Hypothalamus (tissue), 51 donors: Measurements from ENCODE around the gene LMAN2L.

Experiments used
- DNase-seq, 51 donors: peaks; one replicate each; lab custom pipeline; 2025; lab: John Stamatoyannopoulos, UW

Gene LMAN2L

DNA sequence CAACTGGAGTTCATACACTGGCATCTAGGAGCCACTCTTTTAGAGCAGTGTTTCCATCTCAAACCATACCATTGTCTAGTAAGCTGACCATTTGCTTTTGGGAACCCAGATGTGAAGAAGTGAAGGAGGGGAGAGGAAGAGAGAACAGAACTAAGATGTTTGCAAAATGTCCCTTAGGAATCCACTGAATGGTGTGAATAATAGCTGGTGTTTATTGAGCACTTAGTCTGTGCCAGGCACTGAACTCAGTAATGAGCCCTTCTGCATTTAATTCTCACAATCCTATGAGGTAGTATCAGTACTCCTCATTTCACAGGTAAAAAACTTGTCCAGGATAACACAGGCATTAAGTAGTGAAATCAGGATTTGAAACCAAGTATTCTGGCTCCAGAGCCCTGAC, 23.5 kb downstream of the LMAN2L start:
- DNase-seq, result no peak

DNA sequence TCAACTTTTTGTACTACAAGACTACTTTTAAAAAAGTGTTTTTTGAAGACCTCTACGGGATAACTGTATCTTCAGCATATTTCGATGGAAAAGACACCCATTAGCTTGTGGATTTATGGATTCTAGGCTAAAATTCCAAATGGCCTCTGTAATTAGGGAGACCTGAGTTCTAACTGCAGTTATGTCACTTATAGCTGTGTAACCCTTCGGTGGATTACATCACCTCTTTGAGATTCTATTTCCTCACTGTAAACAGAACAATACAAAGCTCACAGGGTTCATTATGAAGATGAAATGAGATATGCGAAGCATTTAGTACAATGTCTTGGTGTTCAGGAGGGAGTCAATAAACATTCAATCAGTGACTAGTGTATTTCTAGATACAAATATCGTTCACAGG, 24.2 kb downstream of the LMAN2L start:
- DNase-seq, result no peak

DNA sequence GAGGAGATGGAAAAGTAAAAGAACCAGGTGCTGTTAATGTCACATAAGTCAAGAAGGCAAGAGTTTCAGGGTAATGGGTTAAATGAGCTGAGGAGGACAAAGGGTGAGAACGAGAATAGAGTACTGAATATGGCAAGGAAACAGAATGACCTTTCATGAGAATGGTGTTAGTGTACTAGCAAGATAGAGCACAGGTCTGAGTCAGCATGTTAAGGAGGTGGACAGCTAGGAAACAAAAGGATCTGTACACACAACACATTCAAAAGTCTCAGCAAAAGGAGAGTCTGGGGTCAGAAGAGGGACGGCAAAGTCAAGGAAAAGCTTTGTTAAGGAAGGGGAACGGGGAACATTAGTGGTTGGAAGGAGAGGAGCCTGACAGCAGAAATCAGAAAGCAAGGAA, 28.9 kb downstream of the LMAN2L start:
- DNase-seq, result no peak

DNA sequence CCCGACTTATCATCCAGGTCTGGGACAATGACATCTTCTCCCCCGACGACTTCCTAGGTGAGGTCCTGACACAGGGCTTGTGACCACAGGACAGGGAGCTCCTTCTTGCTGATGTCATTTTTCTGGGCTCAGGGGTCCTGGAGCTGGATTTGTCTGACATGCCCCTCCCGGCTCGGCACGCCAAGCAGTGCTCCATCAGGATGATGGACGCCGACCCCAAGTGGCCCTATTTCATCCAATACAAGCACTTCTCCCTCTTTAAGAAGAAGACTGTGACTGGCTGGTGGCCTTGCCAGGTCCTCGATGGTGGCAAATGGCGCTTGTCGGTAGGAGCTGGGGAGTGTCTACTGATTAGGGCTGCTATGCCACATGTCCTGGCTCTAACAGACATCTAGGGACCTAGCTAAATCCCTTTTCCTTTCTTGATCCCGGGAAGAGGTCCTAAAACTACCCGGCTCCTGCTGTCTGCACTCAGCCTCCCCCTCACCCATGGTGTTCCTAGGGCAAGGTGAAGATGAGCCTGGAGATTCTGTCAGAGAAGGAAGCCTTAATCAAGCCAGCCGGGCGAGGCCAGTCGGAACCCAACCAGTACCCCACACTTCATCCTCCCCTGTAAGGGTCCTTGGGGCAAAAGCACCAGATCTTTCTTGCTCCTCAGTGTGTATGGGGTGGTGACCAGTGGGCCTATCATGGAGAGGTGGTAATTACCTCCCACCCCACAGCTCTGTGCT, 36.7 kb downstream of the LMAN2L start:
- no peak for DNase-seq

DNA sequence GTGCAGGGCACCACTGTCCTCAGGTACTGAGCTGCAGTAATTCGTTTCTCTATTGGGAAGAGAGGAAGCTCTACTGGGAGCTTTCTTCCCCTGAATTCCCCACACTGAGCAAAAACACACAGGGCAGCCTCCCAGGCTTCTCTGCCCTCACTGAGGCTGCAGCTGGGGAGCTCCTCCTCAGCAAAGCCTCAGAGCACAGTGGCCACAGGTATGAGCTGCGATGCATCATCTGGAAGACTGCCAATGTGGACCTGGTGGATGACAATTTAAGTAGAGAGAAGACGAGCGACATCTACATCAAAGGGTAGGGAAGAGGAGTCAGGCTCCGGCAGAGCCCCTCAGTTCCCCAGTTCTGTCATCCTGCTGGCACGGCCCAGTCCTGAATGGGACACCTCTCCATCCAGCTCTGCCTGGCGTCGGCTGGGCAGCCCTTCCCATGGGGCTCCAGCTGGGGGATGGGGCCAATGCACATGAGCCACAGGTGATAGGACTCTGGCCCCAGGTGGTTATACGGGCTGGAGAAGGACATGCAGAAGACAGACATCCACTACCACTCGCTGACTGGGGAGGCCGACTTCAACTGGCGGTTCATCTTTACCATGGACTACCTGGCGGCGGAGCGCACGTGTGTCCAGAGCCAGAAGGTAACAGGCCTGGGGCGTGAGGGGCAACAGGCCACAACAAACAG, 37.6 kb downstream of the LMAN2L start:
- DNase-seq, result no peak

DNA sequence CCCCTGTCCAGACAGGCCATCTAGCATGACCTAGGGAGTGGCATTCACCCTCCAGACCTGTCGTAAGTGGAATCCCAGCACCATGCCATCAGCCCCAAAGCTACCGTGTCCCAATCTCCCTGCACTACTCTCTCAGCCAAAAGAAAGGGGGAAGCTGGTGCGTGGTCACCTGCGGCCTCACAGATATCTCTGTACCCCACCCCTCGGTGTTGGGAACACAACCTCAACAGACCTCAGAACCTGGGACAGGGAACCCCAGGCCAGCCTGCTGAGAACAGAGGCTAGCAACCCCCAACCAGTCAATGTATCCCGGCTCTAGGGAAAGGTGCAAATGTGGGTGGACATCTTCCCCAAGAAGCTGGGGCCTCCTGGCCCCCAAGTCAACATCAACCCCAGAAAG, 38.2 kb downstream of the LMAN2L start:
- no peak for DNase-seq

DNA sequence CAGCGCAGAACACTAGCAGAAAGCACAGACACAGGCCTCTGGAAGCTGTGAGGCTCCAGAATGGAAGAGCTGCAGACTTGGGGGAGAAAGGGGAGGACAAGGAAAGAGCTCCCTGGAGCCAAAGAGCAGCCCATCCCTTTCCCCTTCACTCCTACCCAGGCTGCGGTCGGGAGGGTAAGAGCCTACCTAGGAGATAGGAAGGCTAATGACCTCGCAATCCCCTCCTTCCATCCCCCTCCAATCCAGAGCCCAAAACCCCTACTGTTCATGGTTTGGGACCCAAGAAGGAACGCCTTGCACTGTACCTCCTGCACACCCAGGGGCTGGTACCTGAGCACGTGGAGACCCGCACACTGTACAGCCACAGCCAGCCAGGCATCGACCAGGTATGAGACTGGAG, 39.8 kb downstream of the LMAN2L start:
- no peak for DNase-seq

DNA sequence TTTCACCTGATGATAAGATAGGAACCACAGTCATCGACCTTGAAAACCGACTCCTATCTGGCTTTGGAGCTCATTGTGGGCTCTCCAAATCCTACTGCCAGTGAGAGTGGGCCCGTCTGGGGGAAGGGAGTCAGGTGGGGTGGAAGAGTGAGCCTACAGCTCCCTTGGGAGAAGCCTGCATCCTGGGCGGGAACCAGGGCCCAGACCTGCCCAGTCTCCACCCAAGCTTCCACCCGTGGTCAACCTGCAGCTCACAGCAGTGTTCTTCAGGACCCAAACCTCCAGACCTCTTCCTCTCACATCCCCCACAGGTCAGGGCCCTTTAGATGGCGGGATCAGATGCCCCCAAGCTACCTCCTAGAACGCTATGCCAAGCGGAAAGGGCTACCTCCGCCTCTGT, 40.2 kb downstream of the LMAN2L start:
- no peak for DNase-seq

DNA sequence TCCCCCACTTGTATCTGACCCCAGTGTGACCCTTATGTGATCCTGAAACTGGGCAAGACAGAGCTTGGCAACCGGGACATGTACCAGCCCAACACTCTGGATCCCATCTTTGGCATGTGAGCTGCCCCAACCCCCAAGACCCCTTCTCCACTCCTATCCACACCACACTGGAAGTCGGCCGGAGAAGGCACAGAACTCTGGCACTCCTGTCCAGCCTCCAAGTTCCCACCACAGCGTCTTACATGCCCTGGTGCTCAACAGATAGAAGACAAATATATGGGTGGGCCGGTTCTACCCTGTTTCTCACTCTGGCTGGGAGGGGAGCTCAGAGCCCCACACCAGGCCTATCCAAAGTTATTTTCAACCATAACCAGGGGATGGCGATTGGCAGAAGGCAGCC, 40.8 kb downstream of the LMAN2L start:
- no peak for DNase-seq

DNA sequence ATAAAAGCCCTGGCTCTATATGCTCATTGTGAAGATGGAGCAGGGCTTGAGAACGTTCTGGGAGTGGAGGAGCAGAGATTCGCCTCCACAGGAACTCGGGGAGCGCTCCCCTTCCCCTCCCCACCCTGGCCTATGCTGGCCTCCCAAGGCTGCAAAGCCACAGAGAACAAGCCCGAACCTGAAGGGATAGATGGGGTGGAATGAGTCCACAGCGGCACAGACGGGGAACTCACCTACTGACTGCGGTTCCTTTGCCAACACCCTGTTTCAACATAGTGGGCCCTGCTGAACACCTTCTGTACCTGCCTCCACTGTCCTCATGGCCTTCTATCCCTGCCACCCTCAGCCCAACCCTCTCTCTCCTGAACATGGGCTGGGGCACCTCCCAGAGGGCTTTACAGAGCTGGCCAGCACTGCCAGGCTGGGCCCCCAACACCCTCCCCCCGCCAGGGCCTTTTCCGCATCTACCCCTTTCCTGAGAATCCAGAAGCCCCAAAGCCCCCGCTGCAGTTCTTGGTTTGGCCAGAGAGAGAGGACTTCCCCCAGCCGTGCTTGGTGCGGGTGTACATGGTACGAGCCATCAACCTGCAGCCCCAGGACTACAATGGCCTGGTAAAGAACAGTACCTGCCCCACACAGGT, 41.5 kb downstream of the LMAN2L start:
- DNase-seq, result no peak

DNA sequence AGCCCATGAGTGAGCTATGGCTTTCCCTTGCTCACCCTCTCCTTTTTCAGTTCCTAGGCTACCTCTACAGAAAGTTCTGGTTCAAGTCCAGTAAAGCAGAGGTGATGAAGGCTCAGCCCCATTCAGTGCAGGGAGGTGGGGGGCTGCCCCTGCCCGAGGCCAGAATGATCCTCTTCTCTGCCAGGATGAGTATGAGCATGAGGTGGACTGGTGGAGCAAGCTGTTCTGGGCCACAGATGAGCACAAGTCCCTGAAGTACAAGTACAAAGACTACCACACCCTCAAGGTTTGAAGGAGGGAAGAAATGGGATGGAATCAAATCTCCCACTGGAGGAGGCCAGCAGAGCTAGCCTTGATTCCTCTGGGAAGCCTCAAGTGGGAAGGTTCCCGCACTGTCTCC, 42.4 kb downstream of the LMAN2L start:
- no peak for DNase-seq

DNA sequence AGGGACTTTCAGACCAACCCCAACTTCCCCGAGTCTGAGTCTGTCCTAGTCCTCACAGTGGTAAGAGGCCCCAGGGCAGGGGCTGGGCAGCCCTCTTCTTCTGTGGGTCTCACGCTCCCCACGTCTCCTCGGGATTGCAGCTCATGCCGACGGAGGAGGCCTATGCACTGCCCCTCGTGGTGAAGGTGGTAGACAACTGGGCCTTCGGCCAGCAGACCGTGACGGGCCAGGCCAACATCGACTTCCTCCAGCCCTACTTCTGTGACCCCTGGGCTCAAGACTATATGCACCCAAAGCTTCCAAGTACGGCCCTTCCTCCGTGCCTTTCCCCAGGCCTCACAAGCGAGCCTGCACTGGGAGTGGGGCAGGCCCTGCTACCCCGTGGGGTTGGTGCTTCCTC, 44.3 kb downstream of the LMAN2L start:
- no peak for DNase-seq

DNA sequence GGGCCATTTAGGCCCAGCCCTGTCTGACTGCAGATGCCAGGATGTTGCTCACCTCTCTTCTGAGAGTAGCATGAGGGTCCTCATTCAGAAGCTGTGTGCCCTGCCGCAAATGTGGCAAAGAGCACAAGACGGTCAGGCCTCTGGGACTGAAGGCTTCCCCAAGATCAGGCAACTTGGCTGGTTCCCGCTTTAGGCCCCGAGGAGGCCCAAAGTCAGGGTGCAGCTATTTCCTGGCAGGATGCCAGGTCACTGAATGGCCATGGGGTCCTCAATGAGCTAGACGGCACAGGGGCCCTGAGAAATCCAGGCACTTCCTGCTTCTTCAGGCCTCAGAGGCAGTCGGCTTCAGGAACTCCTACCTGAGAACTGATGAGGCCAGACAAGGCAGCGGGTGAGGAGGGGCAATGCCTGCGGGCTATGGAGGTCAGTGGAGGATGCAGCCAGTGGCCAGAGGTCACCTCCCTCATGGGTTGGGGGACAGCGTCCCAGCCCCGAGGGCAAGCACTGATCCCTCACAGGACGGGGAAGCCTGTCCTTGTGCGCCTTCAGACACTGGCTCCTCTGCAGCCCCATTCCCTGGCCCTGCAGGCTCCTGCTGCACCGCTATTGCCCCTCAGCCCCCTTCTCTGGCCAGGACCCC, 44.9 kb downstream of the LMAN2L start:
- DNase-seq, result no peak

DNA sequence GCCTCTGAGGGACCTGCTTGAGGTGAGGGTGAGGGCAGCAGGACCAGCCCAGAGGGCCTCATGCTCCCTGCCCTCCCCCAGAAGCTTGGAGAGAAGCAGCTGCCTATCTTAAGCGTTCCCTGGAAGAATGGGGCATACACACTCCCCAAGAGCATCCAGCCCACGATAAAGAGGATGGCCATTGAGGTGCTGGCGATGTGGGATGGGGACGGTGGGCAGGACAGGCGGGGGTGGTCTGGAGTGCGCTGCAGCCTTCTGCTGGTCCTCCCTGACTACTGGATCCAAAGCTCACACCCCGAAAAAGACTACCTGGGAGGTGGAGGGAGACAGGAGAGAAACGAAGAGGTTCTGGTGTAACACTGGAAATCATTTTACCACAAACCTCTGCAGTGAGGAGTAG, 45.6 kb downstream of the LMAN2L start:
- no peak for DNase-seq

DNA sequence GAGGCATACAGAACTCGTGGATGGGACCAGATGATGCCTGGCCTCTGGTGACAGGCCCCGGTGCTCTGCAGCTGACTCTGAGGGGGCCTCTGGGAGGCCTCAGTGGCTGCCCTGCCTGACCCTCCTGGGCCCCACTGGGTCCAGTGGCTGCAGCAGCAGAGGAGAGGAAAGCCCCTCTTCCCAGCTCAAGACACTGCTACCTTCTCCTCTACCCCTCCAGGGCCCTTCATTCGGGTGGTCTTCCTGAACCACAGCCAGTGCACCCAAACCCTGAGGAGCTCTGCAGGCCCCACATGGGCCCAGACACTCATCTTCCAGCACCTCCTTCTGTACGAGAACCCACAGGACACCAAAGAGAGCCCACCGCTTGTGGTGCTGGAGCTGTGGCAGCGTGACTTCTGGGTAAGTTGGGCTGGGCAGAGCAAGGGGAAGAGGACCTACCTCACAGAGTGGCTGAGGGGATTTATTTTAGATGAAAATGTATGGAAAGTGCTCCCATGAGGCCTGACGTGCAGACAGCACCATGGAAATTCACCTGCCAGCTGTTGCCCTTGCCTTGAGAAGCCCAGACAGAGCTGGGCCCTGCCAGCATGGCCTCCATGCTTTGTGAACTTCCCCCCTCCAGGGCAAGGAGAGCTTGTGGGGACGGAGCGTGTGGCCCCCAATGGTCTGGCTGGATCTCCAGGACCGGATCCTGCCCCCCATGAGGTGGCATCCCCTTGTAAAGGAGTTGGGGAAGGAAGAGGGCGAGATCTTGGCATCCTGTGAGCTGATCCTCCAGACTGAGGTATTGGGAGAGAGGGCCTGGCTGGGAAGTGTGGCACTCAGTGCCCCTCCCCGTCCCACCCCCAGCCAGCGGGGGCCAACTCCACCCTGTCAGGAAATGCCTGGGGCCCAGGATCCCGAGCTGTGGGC, 46.3 kb downstream of the LMAN2L start:
- no peak for DNase-seq

DNA sequence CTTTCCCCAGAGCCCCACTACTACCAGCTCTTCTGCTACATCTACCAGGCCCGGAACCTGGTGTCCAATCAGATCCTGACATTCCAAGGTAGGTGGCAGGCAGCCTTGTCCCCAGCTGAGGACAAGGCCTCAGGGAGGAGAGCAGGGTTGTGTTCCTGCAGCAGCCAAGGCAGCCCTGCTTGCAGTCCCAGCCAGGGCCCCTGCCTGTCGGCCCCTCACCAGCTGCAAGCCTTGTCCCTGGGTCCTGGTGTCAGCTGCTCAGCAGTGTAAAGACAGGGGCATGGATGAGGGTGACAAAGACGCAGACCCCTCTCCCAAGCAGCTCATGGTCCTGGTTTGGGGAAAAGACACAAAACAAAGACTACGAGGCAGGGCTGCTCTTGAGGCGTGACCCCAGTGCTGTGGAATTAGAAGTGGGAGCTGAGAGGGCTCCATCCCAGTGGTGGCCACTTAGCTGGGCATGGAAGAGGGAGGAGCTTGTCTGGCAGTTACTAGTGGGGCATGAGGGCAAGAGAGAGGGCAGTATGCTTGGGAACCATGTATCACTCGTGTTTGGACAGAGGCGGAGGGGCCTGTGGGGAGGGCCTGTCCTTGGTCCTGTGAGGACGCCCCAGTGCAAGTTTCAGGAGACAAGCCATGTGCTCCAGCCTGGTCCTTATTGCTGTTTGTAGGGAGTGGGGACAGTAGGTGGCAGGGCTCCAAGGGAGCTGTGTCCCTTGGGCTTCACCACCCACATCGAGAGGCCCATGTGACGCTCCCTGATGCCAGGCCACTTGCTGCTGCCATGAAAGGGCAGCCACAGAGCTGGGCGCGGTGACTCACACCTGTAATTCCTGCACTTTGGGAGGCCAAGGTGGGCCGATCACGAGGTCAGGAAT, 47.5 kb downstream of the LMAN2L start:
- DNase-seq, result no peak

DNA sequence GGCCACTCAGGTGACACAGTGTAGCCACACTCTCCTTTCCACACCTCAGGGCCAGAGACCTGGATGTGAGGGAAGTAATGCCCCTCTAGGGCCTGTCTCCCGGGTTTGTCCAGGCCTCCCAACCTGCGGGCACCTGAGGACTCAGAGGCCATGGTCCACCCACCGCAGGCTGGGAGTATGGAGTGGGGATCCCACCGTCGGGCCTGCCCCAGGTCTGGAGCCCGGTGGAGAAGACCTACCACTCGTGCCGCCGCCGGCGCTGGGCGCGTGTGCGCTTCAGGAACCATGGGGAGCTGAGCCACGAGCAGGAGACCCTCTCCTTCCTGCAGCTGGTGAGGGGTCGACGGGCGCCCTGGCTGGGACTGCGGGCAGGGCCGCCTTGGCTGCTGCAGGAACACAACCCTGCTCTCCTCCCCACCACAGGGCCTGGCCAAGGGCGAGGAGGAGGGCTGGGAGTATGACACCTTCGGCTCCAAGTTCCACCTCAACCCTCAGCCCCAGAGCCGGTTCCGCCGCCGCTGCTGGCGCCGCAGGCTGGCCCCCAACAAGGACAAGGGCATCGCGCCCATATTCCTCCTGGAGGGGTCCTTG, 48.7 kb downstream of the LMAN2L start:
- no peak for DNase-seq

DNA sequence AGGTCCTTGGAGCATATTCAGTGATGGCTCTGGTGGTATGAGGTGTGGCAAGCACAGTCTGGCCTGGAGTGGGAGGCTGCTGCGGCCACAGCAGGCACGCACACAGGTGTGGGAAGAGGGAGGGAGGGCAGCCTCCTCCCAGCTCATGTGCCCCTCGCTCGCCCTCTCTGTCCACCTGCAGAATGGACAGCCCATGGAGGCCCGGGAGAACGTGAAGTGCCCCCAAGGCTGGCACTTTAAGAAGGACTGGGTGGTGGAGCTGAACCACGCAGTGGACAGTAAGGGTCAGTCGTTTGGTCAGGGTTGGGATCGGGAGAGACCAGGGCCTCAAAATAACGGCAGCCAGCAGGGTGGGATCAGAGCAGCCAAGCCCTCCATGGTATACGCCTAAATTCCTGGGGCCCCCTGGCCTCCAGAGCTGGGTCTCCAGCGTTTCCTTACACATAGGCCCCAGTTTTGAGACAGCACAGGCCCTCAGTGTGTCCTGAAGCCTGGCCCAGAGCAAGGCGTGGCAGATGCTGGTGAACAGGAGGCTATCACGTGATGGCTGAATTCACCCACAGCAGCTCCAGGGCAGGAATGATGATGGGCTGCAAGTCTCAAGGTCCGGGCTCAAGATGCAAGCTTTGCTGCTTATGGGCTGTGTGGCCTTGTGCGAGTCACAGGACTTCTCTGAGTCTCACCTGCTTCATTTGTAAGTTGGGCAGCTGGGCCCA, 49.4 kb downstream of the LMAN2L start:
- DNase-seq, result no peak
